ENCODE data around the gene MED15. TPM values are rescaled to one million over a fixed set of nuclear protein-coding genes. Genes with fewer than 3 reads are reported as not detected.

Gene MED15
- total and polyA plus RNA-seq, 10 of the 15 experiments (the other 5 are each of a cell fraction or from before 2014, with no cell fraction given): 1.4 to 75.2 (median 26.9) TPM

DNA sequence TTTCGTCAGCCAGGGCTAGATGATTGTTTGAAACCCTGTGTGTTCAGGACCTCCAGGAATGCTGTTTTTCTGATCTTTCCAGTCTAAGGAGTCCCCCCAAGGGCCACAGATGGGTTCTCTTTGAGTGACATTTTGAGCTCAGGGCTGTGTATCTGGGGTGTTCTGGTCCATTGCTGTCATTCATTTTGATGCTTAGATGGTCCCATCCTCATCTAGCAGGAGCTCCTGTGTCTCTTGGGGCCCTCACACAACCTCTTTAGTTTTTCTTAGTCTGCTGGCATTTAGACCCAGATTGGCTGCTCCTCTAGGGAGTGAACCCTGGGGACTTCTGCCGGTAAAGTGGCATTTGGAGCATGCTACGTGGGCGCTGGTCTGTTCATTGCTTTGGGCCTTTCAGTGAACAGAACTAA is 39.1 kb downstream of the MED15 start:
- H3K27ac ChIP-seq (ENCODE audit: control insufficient read depth, insufficient read depth): no peak overlapping the region
- H3K79me2 ChIP-seq (ENCODE audit: control insufficient read depth, insufficient read depth, low read length): peaks cover 22% of the 10 kb centered on the region
- peaks cover 6% of the 10 kb centered on the region; the same call in 1 of the 2 replicates for H4K20me1 ChIP-seq (ENCODE audit: control insufficient read depth, insufficient read depth)
- ChIA-PET SMC1A (ENCODE audit: uncharacterized antibody, unreplicated experiment) (interaction anchor here (0.7 to 1.5 kb wide), 2 partner anchors 35 to 255 kb away, joined by 3 to 4 read pairs; no protein-coding TSS in a partner anchor), POLR2A (interaction anchor here (0.5 kb wide), 1 partner anchor 11 kb away, joined by 3 read pairs; no protein-coding TSS in a partner anchor), RAD21 (ENCODE audit: unreplicated experiment) (no interaction called here), CTCF (interaction anchor here (2.1 kb wide), 1 partner anchor 17 kb away, joined by 8 read pairs; no protein-coding TSS in a partner anchor)
- H2AFZ ChIP-seq (ENCODE audit: control insufficient read depth, low read depth, low read length): no peak overlapping the region
- intact Hi-C loops (cut with micrococcal nuclease; ENCODE audit: unreplicated experiment) (no loop called here), in situ Hi-C loops (cut with MboI) (no loop called here)
- ATAC-seq (no peak), FAIRE-seq (no peak), DNase-seq (ENCODE audit: low read depth, low spot score) (no peak)
- no peak overlapping the region for H3K4me2 ChIP-seq (ENCODE audit: control insufficient read depth, insufficient read depth)
- H3K27me3 ChIP-seq (replicated peaks in 1 of 2; ENCODE audit: control insufficient read depth in 2 of 2, insufficient read depth in 2 of 2, low read length in 1 of 2): no peaks in the 10 kb centered on the region
- TF ChIP-seq SMC3 (IDR thresholded peaks at IDR 0.05; ENCODE audit: borderline replicate concordance, low read length) (no peak), SMAD1 (IDR thresholded peaks at IDR 0.05; ENCODE audit: low read depth, partially characterized antibody) (no peak), BRCA1 (IDR thresholded peaks at IDR 0.05; ENCODE audit: low read depth, low read length) (no peak), HDAC2 (IDR thresholded peaks at IDR 0.05) (no peak), CEBPB (IDR thresholded peaks at IDR 0.05; ENCODE audit: borderline replicate concordance in 1 of 2, low read depth in 2 of 2, low read length in 2 of 2) (no peak), BCLAF1 (IDR thresholded peaks at IDR 0.05) (no peak)
- TF ChIP-seq, protein P1, sequence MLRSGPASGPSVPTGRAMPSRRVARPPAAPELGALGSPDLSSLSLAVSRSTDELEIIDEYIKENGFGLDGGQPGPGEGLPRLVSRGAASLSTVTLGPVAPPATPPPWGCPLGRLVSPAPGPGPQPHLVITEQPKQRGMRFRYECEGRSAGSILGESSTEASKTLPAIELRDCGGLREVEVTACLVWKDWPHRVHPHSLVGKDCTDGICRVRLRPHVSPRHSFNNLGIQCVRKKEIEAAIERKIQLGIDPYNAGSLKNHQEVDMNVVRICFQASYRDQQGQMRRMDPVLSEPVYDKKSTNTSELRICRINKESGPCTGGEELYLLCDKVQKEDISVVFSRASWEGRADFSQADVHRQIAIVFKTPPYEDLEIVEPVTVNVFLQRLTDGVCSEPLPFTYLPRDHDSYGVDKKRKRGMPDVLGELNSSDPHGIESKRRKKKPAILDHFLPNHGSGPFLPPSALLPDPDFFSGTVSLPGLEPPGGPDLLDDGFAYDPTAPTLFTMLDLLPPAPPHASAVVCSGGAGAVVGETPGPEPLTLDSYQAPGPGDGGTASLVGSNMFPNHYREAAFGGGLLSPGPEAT (IDR thresholded peaks at IDR 0.05; ENCODE audit: low read depth): no peak
- TSS peak; percentile 18 for BruUV-seq (replicated peaks)
- no peak overlapping the region for H3K9ac ChIP-seq (ENCODE audit: control insufficient read depth, insufficient read depth, low read length)
- peaks cover 11 to 12% of the 10 kb centered on the region in 2 experiments for H3K36me3 ChIP-seq (ENCODE audit: control insufficient read depth in 2 of 2, insufficient read depth in 2 of 2, low read length in 1 of 2)
- H3K9me3 ChIP-seq (replicated peaks; ENCODE audit: control insufficient read depth, insufficient read depth, low read length): no peaks in the 10 kb centered on the region
- 61% methylated on average over 4 of the region's 4 CpGs for WGBS (ENCODE audit: insufficient coverage, insufficient replicate concordance, low lambda C conversion rate, missing lambda C conversion rate)
- peaks cover 18% of the 10 kb centered on the region for H3K4me1 ChIP-seq (ENCODE audit: control insufficient read depth, insufficient read depth, low read length)
- H3K4me3 ChIP-seq: no peak overlapping the region

Measured in GM12878 (cell line).